HepG2 (cell line): ENCODE results near the gene CDC42EP1. TPM values are rescaled to one million over a fixed set of nuclear protein-coding genes. Genes with fewer than 3 reads are reported as not detected.
A peak's percentile ranks its signal among the peaks of the same experiment; 100 is the strongest.

Experiments
- AFF4 ChIP-seq: sonication (generic); formaldehyde crosslinking; IDR thresholded peaks from 2 replicates; pipeline ENCODE4 v1.4.0; 2020; ENCODE audit warnings: missing genetic modification reagents
- AHR ChIP-seq: IDR thresholded peaks from 2 replicates; pipeline ENCODE4 v1.6.1; 2018; ENCODE audit warnings: missing genetic modification reagents, missing compliant biosample characterization
- ARNT2 ChIP-seq: sonication (generic); formaldehyde crosslinking; IDR thresholded peaks from 2 replicates; pipeline ENCODE4 v1.8.0; 2022; ENCODE audit warnings: mild to moderate bottlenecking, low read depth, missing genetic modification reagents, moderate library complexity
- DRAP1 ChIP-seq: IDR thresholded peaks from 2 replicates; pipeline ENCODE4 v1.6.1; 2016; ENCODE audit warnings: missing genetic modification reagents, missing compliant biosample characterization
- ERF ChIP-seq: IDR thresholded peaks from 2 replicates; pipeline ENCODE4 v1.6.1; 2018; ENCODE audit warnings: missing biosample characterization, missing genetic modification reagents
- HBP1 ChIP-seq: IDR thresholded peaks from 2 replicates; pipeline ENCODE4 v1.6.1; 2016; ENCODE audit warnings: low read depth, control low read depth
- HOXA3 ChIP-seq: sonication (generic); formaldehyde crosslinking; IDR thresholded peaks from 2 replicates; pipeline ENCODE4 v1.5.0; 2020; ENCODE audit warnings: missing genetic modification reagents
- KDM4B ChIP-seq: sonication (generic); formaldehyde crosslinking; IDR thresholded peaks from 2 replicates; pipeline ENCODE4 v1.4.0; 2020; ENCODE audit warnings: missing genetic modification reagents
- MLXIP ChIP-seq: sonication (generic); formaldehyde crosslinking; IDR thresholded peaks from 2 replicates; pipeline ENCODE4 v1.9.0; 2021; ENCODE audit warnings: missing genetic modification reagents, borderline replicate concordance
- RBM22 ChIP-seq: fragments of 200-400 bp; formaldehyde crosslinking; optimal IDR thresholded peaks from 2 replicates; pipeline ENCODE3; 2017; ENCODE audit warnings: mild to moderate bottlenecking, low read length, moderate library complexity
- SAFB2 ChIP-seq: sonication (generic); formaldehyde crosslinking; IDR thresholded peaks from 2 replicates; pipeline ENCODE4 v1.5.1; 2020; ENCODE audit warnings: missing genetic modification reagents, low read depth, mild to moderate bottlenecking, borderline replicate concordance
- SSRP1 ChIP-seq: IDR thresholded peaks from 2 replicates; pipeline ENCODE4 v1.6.1; 2016; ENCODE audit warnings: control low read depth
- YEATS2 ChIP-seq: sonication (generic); formaldehyde crosslinking; IDR thresholded peaks from 2 replicates; pipeline ENCODE4 v1.4.0; 2020; ENCODE audit warnings: missing genetic modification reagents, borderline replicate concordance
- ZNF333 ChIP-seq: sonication (generic); formaldehyde crosslinking; IDR thresholded peaks from 2 replicates; pipeline ENCODE4 v1.4.0; 2020; ENCODE audit warnings: mild to moderate bottlenecking, missing genetic modification reagents, borderline replicate concordance
- ZNF430 ChIP-seq: sonication (generic); formaldehyde crosslinking; IDR thresholded peaks from 2 replicates; pipeline ENCODE4 v1.9.0; 2021; ENCODE audit warnings: mild to moderate bottlenecking, missing genetic modification reagents
- ZNF441 ChIP-seq: sonication (generic); formaldehyde crosslinking; IDR thresholded peaks from 2 replicates; pipeline ENCODE4 v1.7.0; 2021; ENCODE audit warnings: missing genetic modification reagents, borderline replicate concordance
- ZNF576 ChIP-seq: sonication (generic); formaldehyde crosslinking; IDR thresholded peaks from 2 replicates; pipeline ENCODE4 v1.4.0; 2020; ENCODE audit warnings: mild to moderate bottlenecking, missing genetic modification reagents
- ZNF670 ChIP-seq: sonication (generic); formaldehyde crosslinking; IDR thresholded peaks from 2 replicates; pipeline ENCODE4 v1.8.0; 2022; ENCODE audit warnings: mild to moderate bottlenecking, missing genetic modification reagents, borderline replicate concordance
- polyA plus RNA-seq, 8 experiments: library from polyadenylated mRNA; depleted of rRNA in 3 of 8; stranded (reverse) in 7 of 8; unstranded in 1 of 8; fragments of >200 nt; fragmentation: Illumina TruSeq in 4 of 8; extraction: Trizol in 4 of 8; gene quantifications; 2 replicates each; pipeline versions ENCODE4 v1.2.1 to v1.2.3, GENCODE V29; 2011 to 2016; ENCODE audit warnings: low read depth in 4 of 8, missing spikeins in 1 of 8, mixed read lengths in 1 of 8; ENCODE audit not compliant: insufficient read depth in 1 of 8
- total RNA-seq, 5 experiments: library from RNA; depleted of rRNA; stranded (reverse); fragments of >200 nt; fragmentation: Illumina TruSeq; extraction: Trizol; gene quantifications; 2 replicates each; pipeline ENCODE4 v1.2.3, GENCODE V29; 2016; ENCODE audit warnings: low read depth in 1 of 5

The CDC42EP1 gene
- total and polyA plus RNA-seq, 2 of the 13 experiments (the other 11 are each of a cell fraction or from before 2014, with no cell fraction given): 17.1 to 29.5 TPM

GRCh38 chr22:37559901-37560607, at the start of gene CDC42EP1 (continued):
- TF ChIP-seq ZNF576 (CRISPR knock-in tag) (0 out of 2 replicates have a peak, but pooled peaks have one; percentile 41), ERF (CRISPR knock-in tag) (peak; percentile 23; the same call in 1 of the 2 replicates), ZNF670 (CRISPR knock-in tag) (0 out of 2 replicates have a peak, but pooled peaks have one; percentile 21), AHR (CRISPR knock-in tag) (no peak; the same call in 1 of the 2 replicates), ZNF430 (peak; percentile 22; the same call in 1 of the 2 replicates), MLXIP (CRISPR knock-in tag) (no peak), ARNT2 (CRISPR knock-in tag) (peak; percentile 7; the same call in 1 of the 2 replicates), KDM4B (CRISPR knock-in tag) (no peak), RBM22 (peak; percentile 60), ZNF333 (CRISPR knock-in tag) (peak; percentile 88; the same call in 1 of the 2 replicates), YEATS2 (0 out of 2 replicates have a peak, but pooled peaks have one; percentile 24), HBP1 (no peak), HOXA3 (CRISPR knock-in tag) (peak; percentile 53; the same call in 1 of the 2 replicates), SSRP1 (CRISPR knock-in tag) (0 out of 2 replicates have a peak, but pooled peaks have one; percentile 86), DRAP1 (CRISPR knock-in tag) (0 out of 2 replicates have a peak, but pooled peaks have one; percentile 18), ZNF441 (CRISPR knock-in tag) (peak; percentile 35; the same call in 1 of the 2 replicates), SAFB2 (CRISPR knock-in tag) (0 out of 2 replicates have a peak, but pooled peaks have one; percentile 24), AFF4 (CRISPR knock-in tag) (no peak)
